GM19468 (cell line): Measurements from ENCODE around the gene TIAM1.

Experiments used
- ATAC-seq: cut with Tn5 transposase; IDR thresholded peaks from one replicate; pipeline ENCODE4 v1.9.1; 2021; ENCODE audit warnings: mild to moderate bottlenecking, moderate library complexity, moderate number of reproducible peaks; ENCODE audit not compliant: unreplicated experiment; ENCODE audit errors: extremely low read depth

TIAM1 gene

GRCh38 chr21:31221043-31221442 lies 123.0 kb downstream of the TIAM1 start:
- ATAC-seq = no peak

- ATAC-seq = no peak
Observed at GRCh38 chr21:31220575-31220974, 123.5 kb downstream of the TIAM1 start.

GRCh38 chr21:31218830-31219608 lies 125.0 kb downstream of the TIAM1 start:
- no peak for ATAC-seq

GRCh38 chr21:31216206-31216605 lies 127.9 kb downstream of the TIAM1 start:
- no peak for ATAC-seq

GRCh38 chr21:31213787-31214186 lies 130.3 kb downstream of the TIAM1 start:
- ATAC-seq = no peak

GRCh38 chr21:31211836-31212235 lies 132.2 kb downstream of the TIAM1 start:
- no peak for ATAC-seq

- ATAC-seq = no peak
Observed at GRCh38 chr21:31205412-31205811, 138.6 kb downstream of the TIAM1 start.

- ATAC-seq = no peak
Observed at GRCh38 chr21:31204801-31205200, 139.3 kb downstream of the TIAM1 start.

GRCh38 chr21:31203431-31204054 lies 140.5 kb downstream of the TIAM1 start:
- no peak for ATAC-seq

GRCh38 chr21:31201548-31201947 lies 142.5 kb downstream of the TIAM1 start:
- ATAC-seq = peak; percentile 32

- no peak for ATAC-seq
Observed at GRCh38 chr21:31201144-31201543, 142.9 kb downstream of the TIAM1 start.

GRCh38 chr21:31198575-31198974 lies 145.5 kb downstream of the TIAM1 start:
- ATAC-seq = no peak

GRCh38 chr21:31196724-31197123 lies 147.3 kb downstream of the TIAM1 start:
- ATAC-seq = no peak

GRCh38 chr21:31195334-31196015 lies 148.6 kb downstream of the TIAM1 start:
- no peak for ATAC-seq

- ATAC-seq = no peak
Observed at GRCh38 chr21:31194510-31195293, 149.4 kb downstream of the TIAM1 start.

- ATAC-seq = no peak
Observed at GRCh38 chr21:31193761-31194160, 150.3 kb downstream of the TIAM1 start.

GRCh38 chr21:31191553-31191952 lies 152.5 kb downstream of the TIAM1 start:
- no peak for ATAC-seq

- no peak for ATAC-seq
Observed at GRCh38 chr21:31190516-31190915, 153.5 kb downstream of the TIAM1 start.

GRCh38 chr21:31187499-31187898 lies 156.6 kb downstream of the TIAM1 start:
- no peak for ATAC-seq

- ATAC-seq = no peak
Observed at GRCh38 chr21:31186916-31187315, 157.1 kb downstream of the TIAM1 start.
